Stimulated activated memory B cell treated with anti-CD40 and anti-IgM and Interleukin-4, amounts not matched to agents 10 μg/mL and 1 μg/mL and 100 μg/mL, for 72 hours (primary cell): Measurements from ENCODE around the gene NFKB1.
A peak's percentile ranks its signal among the peaks of the same experiment; 100 is the strongest.

ENCODE experiments used
- ATAC-seq: fragments of 150-1000 bp; cut with Tn5 transposase; 2 replicates; pipeline ENCODE4 v1.10.0; 2021
- H3K27ac Mint-ChIP-seq: one replicate; pipeline ENCODE4 v1.8.0; 2022; ENCODE audit warnings: mild to moderate bottlenecking, mixed read lengths
- H3K27me3 Mint-ChIP-seq: one replicate; pipeline ENCODE4 v1.8.0; 2022; ENCODE audit warnings: mixed read lengths
- H3K36me3 Mint-ChIP-seq: one replicate; pipeline ENCODE4 v1.8.0; 2022; ENCODE audit warnings: mixed read lengths
- H3K4me1 Mint-ChIP-seq: one replicate; pipeline ENCODE4 v1.8.0; 2022; ENCODE audit warnings: mixed read lengths
- H3K4me3 Mint-ChIP-seq: one replicate; pipeline ENCODE4 v1.8.0; 2022; ENCODE audit warnings: mild to moderate bottlenecking, moderate library complexity, mixed read lengths
- H3K9me3 Mint-ChIP-seq: one replicate; pipeline ENCODE4 v1.8.0; 2022; ENCODE audit warnings: mixed read lengths

NFKB1 gene

GRCh38 chr4:102624505-102624904 lies 123.3 kb downstream of the NFKB1 start:
- H3K27ac Mint-ChIP-seq = peak overlapping the region; percentile 84

GRCh38 chr4:102625232-102625930 lies 124.2 kb downstream of the NFKB1 start:
- peaks cover 29% of the 10 kb centered on the region for H3K4me1 Mint-ChIP-seq
- H3K9me3 Mint-ChIP-seq = no peaks in the 10 kb centered on the region
- peak overlapping the region; percentile 84 for H3K27ac Mint-ChIP-seq
- ATAC-seq = peak; percentile 88
- no peaks in the 10 kb centered on the region for H3K27me3 Mint-ChIP-seq
- no peaks in the 10 kb centered on the region for H3K36me3 Mint-ChIP-seq
- H3K4me3 Mint-ChIP-seq = peak overlapping the region; percentile 74

More at GRCh38 chr4:102624505-102624904, 123.3 kb downstream of the NFKB1 start:
- Mint-ChIP-seq H3K27me3 (no peaks in the 10 kb centered on the region), H3K36me3 (no peaks in the 10 kb centered on the region), H3K4me3 (no peak overlapping the region), H3K9me3 (no peaks in the 10 kb centered on the region), H3K4me1 (peaks cover 33% of the 10 kb centered on the region)
- ATAC-seq = no peak

- no peaks in the 10 kb centered on the region for H3K9me3 Mint-ChIP-seq
- H3K36me3 Mint-ChIP-seq = peaks cover 13% of the 10 kb centered on the region
- peak overlapping the region; percentile 26 for H3K27ac Mint-ChIP-seq
- peaks cover 16% of the 10 kb centered on the region for H3K4me1 Mint-ChIP-seq
- peak; percentile 53 for ATAC-seq
- no peak overlapping the region for H3K4me3 Mint-ChIP-seq
- H3K27me3 Mint-ChIP-seq = no peaks in the 10 kb centered on the region
These were observed 126.8 kb downstream of the NFKB1 start for GRCh38 chr4:102627831-102628523.

- peaks cover 13% of the 10 kb centered on the region for H3K36me3 Mint-ChIP-seq
- peaks cover 16% of the 10 kb centered on the region for H3K4me1 Mint-ChIP-seq
- ATAC-seq = no peak
- H3K9me3 Mint-ChIP-seq = no peaks in the 10 kb centered on the region
- H3K4me3 Mint-ChIP-seq = no peak overlapping the region
- no peaks in the 10 kb centered on the region for H3K27me3 Mint-ChIP-seq
- no peak overlapping the region for H3K27ac Mint-ChIP-seq
These were observed 128.5 kb downstream of the NFKB1 start for GRCh38 chr4:102629673-102630072.

- no peak overlapping the region for H3K4me3 Mint-ChIP-seq
- peaks cover 20% of the 10 kb centered on the region for H3K36me3 Mint-ChIP-seq
- peaks cover 7% of the 10 kb centered on the region for H3K4me1 Mint-ChIP-seq
- ATAC-seq = no peak
- H3K27me3 Mint-ChIP-seq = no peaks in the 10 kb centered on the region
- no peak overlapping the region for H3K27ac Mint-ChIP-seq
- no peaks in the 10 kb centered on the region for H3K9me3 Mint-ChIP-seq
These were observed 130.5 kb downstream of the NFKB1 start for GRCh38 chr4:102631616-102632015.

GRCh38 chr4:102632241-102633065 lies 131.3 kb downstream of the NFKB1 start:
- no peak overlapping the region for H3K27ac Mint-ChIP-seq

GRCh38 chr4:102633100-102633499 lies 131.9 kb downstream of the NFKB1 start:
- peaks cover 32% of the 10 kb centered on the region for H3K36me3 Mint-ChIP-seq
- H3K9me3 Mint-ChIP-seq = no peaks in the 10 kb centered on the region
- H3K27me3 Mint-ChIP-seq = no peaks in the 10 kb centered on the region
- H3K4me1 Mint-ChIP-seq = peaks cover 2% of the 10 kb centered on the region
- no peak overlapping the region for H3K27ac Mint-ChIP-seq
- H3K4me3 Mint-ChIP-seq = no peak overlapping the region
- ATAC-seq = no peak

More at GRCh38 chr4:102632241-102633065, 131.3 kb downstream of the NFKB1 start:
- peaks cover 7% of the 10 kb centered on the region for H3K4me1 Mint-ChIP-seq
- H3K27me3 Mint-ChIP-seq = no peaks in the 10 kb centered on the region
- no peak overlapping the region for H3K4me3 Mint-ChIP-seq
- no peak for ATAC-seq
- no peaks in the 10 kb centered on the region for H3K9me3 Mint-ChIP-seq
- peaks cover 25% of the 10 kb centered on the region for H3K36me3 Mint-ChIP-seq

- Mint-ChIP-seq H3K9me3 (no peaks in the 10 kb centered on the region), H3K4me1 (no peaks in the 10 kb centered on the region), H3K27me3 (no peaks in the 10 kb centered on the region), H3K4me3 (no peak overlapping the region), H3K27ac (no peak overlapping the region), H3K36me3 (peaks cover 45% of the 10 kb centered on the region)
- no peak for ATAC-seq
These were observed 136.2 kb downstream of the NFKB1 start for GRCh38 chr4:102637391-102637790.

GRCh38 chr4:102638621-102639020 lies 137.5 kb downstream of the NFKB1 start:
- no peaks in the 10 kb centered on the region for H3K4me1 Mint-ChIP-seq
- ATAC-seq = no peak
- no peaks in the 10 kb centered on the region for H3K9me3 Mint-ChIP-seq
- H3K36me3 Mint-ChIP-seq = peaks cover 50% of the 10 kb centered on the region
- no peak overlapping the region for H3K27ac Mint-ChIP-seq
- no peak overlapping the region for H3K4me3 Mint-ChIP-seq
- no peaks in the 10 kb centered on the region for H3K27me3 Mint-ChIP-seq

GRCh38 chr4:102639598-102639997 lies 138.4 kb downstream of the NFKB1 start:
- H3K27ac Mint-ChIP-seq = no peak overlapping the region
- H3K4me1 Mint-ChIP-seq = no peaks in the 10 kb centered on the region
- no peak for ATAC-seq
- H3K27me3 Mint-ChIP-seq = no peaks in the 10 kb centered on the region
- H3K4me3 Mint-ChIP-seq = no peak overlapping the region
- H3K36me3 Mint-ChIP-seq = peaks cover 56% of the 10 kb centered on the region
- H3K9me3 Mint-ChIP-seq = no peaks in the 10 kb centered on the region

GRCh38 chr4:102640669-102641068 lies 139.5 kb downstream of the NFKB1 start:
- Mint-ChIP-seq H3K27me3 (no peaks in the 10 kb centered on the region), H3K4me3 (no peak overlapping the region), H3K27ac (no peak overlapping the region), H3K36me3 (peaks cover 62% of the 10 kb centered on the region), H3K9me3 (no peaks in the 10 kb centered on the region), H3K4me1 (no peaks in the 10 kb centered on the region)
- ATAC-seq = no peak

- Mint-ChIP-seq H3K36me3 (peaks cover 68% of the 10 kb centered on the region), H3K4me3 (no peak overlapping the region), H3K27me3 (no peaks in the 10 kb centered on the region), H3K9me3 (no peaks in the 10 kb centered on the region), H3K4me1 (no peaks in the 10 kb centered on the region), H3K27ac (no peak overlapping the region)
- no peak for ATAC-seq
These were observed 140.6 kb downstream of the NFKB1 start for GRCh38 chr4:102641793-102642192.

GRCh38 chr4:102642631-102643298 lies 141.6 kb downstream of the NFKB1 start:
- Mint-ChIP-seq H3K36me3 (peaks cover 67% of the 10 kb centered on the region), H3K4me1 (no peaks in the 10 kb centered on the region), H3K4me3 (no peak overlapping the region), H3K27ac (no peak overlapping the region), H3K9me3 (no peaks in the 10 kb centered on the region), H3K27me3 (no peaks in the 10 kb centered on the region)
- no peak for ATAC-seq

GRCh38 chr4:102647117-102647516 lies 146.0 kb downstream of the NFKB1 start:
- no peak overlapping the region for H3K27ac Mint-ChIP-seq
- no peak overlapping the region for H3K4me3 Mint-ChIP-seq
- peaks cover 78% of the 10 kb centered on the region for H3K36me3 Mint-ChIP-seq
- H3K9me3 Mint-ChIP-seq = no peaks in the 10 kb centered on the region
- ATAC-seq = no peak
- no peaks in the 10 kb centered on the region for H3K27me3 Mint-ChIP-seq
- no peaks in the 10 kb centered on the region for H3K4me1 Mint-ChIP-seq

GRCh38 chr4:102657206-102657605 lies 156.0 kb downstream of the NFKB1 start:
- Mint-ChIP-seq H3K27me3 (no peaks in the 10 kb centered on the region), H3K4me3 (no peak overlapping the region), H3K4me1 (no peaks in the 10 kb centered on the region)

More at GRCh38 chr4:102657206-102657605, 156.0 kb downstream of the NFKB1 start:
- ATAC-seq = no peak
- H3K27ac Mint-ChIP-seq = no peak overlapping the region
- peaks cover 8% of the 10 kb centered on the region for H3K36me3 Mint-ChIP-seq
- no peaks in the 10 kb centered on the region for H3K9me3 Mint-ChIP-seq
